AG04450 (cell line): ENCODE data around the gene P2RX2. TPM values are rescaled to one million over a fixed set of nuclear protein-coding genes. Genes with fewer than 3 reads are reported as not detected.

Experiments used
- CTCF ChIA-PET: fragments of 300-600, 350-600 bp; formaldehyde crosslinking; extraction: SDS; loops from one replicate; lab custom pipeline; 2022; ENCODE audit warnings: antibody characterized with exemption, inconsistent platforms; lab: Charles Lee
- POLR2A ChIA-PET: fragments of 350-600 bp; formaldehyde crosslinking; extraction: SDS; loops from one replicate; lab custom pipeline; 2021; ENCODE audit warnings: antibody characterized with exemption, inconsistent platforms; lab: Yijun Ruan, JAX
- DNase-seq: peaks from one replicate; pipeline ENCODE4 v3.0.0-alpha.2; 2011; ENCODE audit warnings: low read depth, low spot score
- H3K27ac ChIP-seq: one replicate; pipeline ENCODE4 v1.5.1; 2012; ENCODE audit warnings: low read depth, low read length, control low read depth
- H3K27me3 ChIP-seq: one replicate; pipeline ENCODE4 v1.6.0; 2012; ENCODE audit warnings: low read length; ENCODE audit not compliant: control insufficient read depth, insufficient read depth
- H3K4me3 ChIP-seq: 2 replicates; pipeline ENCODE4 v1.5.1; 2011; ENCODE audit warnings: mild to moderate bottlenecking, low read depth, low read length, control low read depth
- H3K9me3 ChIP-seq: 2 replicates; pipeline ENCODE4 v1.5.1; 2012; ENCODE audit warnings: low read length; ENCODE audit not compliant: control insufficient read depth, insufficient read depth
- CTCF ChIP-seq: IDR thresholded peaks from 2 replicates; pipeline ENCODE4 v1.5.1; 2011; ENCODE audit warnings: low read depth, low read length, control low read depth, inconsistent platforms
- polyA plus RNA-seq: library from polyadenylated mRNA; depleted of rRNA; stranded (reverse); fragments of >200 nt; gene quantifications from 2 replicates; pipeline ENCODE4 v1.2.3, GENCODE V29; 2011

The P2RX2 gene
- polyA plus RNA-seq, 1 experiment = not detected

- CTCF ChIA-PET = interaction anchor here (1.2 kb wide), 1 partner anchor 11 kb away, joined by 4 read pairs; no protein-coding TSS in a partner anchor
- no peak for TF ChIP-seq CTCF
- no peaks in the 10 kb centered on the region; the same call in 1 of the 2 replicates for H3K9me3 ChIP-seq
- no peaks in the 10 kb centered on the region for H3K27me3 ChIP-seq
- POLR2A ChIA-PET = no interaction called here
- no peak for DNase-seq
- no peak overlapping the region for H3K27ac ChIP-seq
- H3K4me3 ChIP-seq = no peak overlapping the region
Observed at GRCh38 chr12:132649226-132649945, 30.8 kb downstream of the P2RX2 start.

GRCh38 chr12:132651444-132652100 lies 33.0 kb downstream of the P2RX2 start:
- H3K27me3 ChIP-seq = no peaks in the 10 kb centered on the region
- no peaks in the 10 kb centered on the region; the same call in 1 of the 2 replicates for H3K9me3 ChIP-seq
- CTCF ChIA-PET = interaction anchor here (3.8 kb wide), 1 partner anchor 13 kb away, joined by 13 read pairs; no protein-coding TSS in a partner anchor
- H3K4me3 ChIP-seq = no peak overlapping the region
- no peak for DNase-seq
- H3K27ac ChIP-seq = no peak overlapping the region
- POLR2A ChIA-PET = interaction anchor here (0.6 kb wide), 1 partner anchor 104 kb away, joined by 4 read pairs; no protein-coding TSS in a partner anchor
- TF ChIP-seq CTCF = no peak

GRCh38 chr12:132653567-132654290 lies 35.2 kb downstream of the P2RX2 start:
- Histone ChIP-seq H3K4me3 (no peak overlapping the region), H3K9me3 (no peaks in the 10 kb centered on the region; the same call in 1 of the 2 replicates), H3K27ac (no peak overlapping the region), H3K27me3 (no peaks in the 10 kb centered on the region)
- no peak for TF ChIP-seq CTCF
- ChIA-PET CTCF (interaction anchor here (3.8 kb wide), 1 partner anchor 15 kb away, joined by 13 read pairs; no protein-coding TSS in a partner anchor), POLR2A (no interaction called here)
- no peak for DNase-seq

- no peak overlapping the region for H3K27ac ChIP-seq
- CTCF ChIA-PET = interaction anchor here (1.0 to 1.4 kb wide), 2 partner anchors 19 kb away, joined by 4 to 5 read pairs; no protein-coding TSS in a partner anchor
- H3K27me3 ChIP-seq = no peaks in the 10 kb centered on the region
- POLR2A ChIA-PET = no interaction called here
- DNase-seq = no peak
- no peak for TF ChIP-seq CTCF
- H3K9me3 ChIP-seq = no peaks in the 10 kb centered on the region
- H3K4me3 ChIP-seq = no peak overlapping the region
Observed at GRCh38 chr12:132657004-132657727, 38.6 kb downstream of the P2RX2 start.
